LHCN-M2 (cell line): ENCODE results near the gene AMOTL1. TPM values are rescaled to one million over a fixed set of nuclear protein-coding genes. Genes with fewer than 3 reads are reported as not detected.
"Not testable (repeated sequence)": the region's sequence is repeated elsewhere in the genome, so short reads cannot be mapped to it uniquely, and the experiment has no call there.

Source experiments
- DNase-seq: peaks from one replicate; pipeline ENCODE4 v3.0.0-alpha.2; 2012; ENCODE audit warnings: low read depth
- total RNA-seq: library from RNA; depleted of rRNA; stranded (reverse); fragments of >200 nt; gene quantifications from 2 replicates; pipeline ENCODE4 v1.2.3, GENCODE V29; 2014

The AMOTL1 gene
- total RNA-seq, 1 experiment from 2014 or later: 39.8 TPM

DNA sequence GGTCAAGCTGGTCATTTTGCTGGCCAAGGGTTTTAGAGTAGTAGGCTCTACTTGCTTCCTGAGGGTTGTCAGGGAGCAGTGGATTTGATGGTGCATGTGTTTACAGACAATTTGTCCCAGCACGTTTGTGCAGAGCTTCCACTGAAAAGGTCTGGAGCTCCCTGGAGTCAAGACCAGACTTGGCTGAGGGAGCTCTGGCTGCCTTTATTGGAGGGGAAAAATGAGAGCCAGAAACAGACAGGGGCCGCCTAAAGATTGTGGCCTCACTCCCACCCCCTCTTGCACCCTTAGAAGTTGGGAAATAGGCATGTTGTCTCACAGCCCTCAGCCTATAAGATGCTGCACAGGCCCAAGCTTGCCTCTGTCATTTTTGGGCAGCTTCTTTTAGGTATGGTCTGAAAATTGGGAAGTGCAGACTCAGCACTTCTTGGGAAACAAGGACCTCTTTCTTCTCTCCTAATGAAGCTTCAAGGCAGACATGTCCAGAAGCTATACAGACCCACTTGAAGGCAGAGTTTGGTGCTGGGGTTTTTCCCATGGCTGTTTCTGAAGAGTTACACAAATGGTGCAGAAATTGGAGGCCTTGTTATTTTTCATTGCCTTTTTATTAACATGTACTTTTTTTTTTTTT lies 55.1 kb downstream of the AMOTL1 start:
- DNase-seq: no peak

- DNase-seq: no peak
These were observed 56.9 kb downstream of the AMOTL1 start for GRCh38 chr11:94825031-94825430.

- no peak for DNase-seq
These were observed 57.3 kb downstream of the AMOTL1 start for GRCh38 chr11:94825481-94825880.

DNA sequence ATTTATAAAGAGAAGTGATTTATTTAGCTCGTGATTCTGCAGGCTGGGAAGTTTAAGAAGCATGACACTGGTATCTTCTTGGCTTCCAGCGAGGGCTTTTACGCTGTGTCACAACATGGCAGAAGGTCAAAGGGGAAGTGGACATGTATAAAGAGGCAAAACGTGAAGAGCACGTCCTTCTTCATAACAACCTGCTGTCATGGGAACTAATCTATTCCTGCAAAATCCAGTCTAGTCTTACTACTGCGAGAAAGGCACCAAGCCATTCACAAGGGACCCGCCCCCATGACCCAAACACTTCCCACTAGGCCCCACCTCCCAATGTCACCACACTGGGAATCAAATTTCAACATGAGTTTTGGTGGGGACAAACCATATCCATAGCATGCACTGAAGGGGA lies 58.3 kb downstream of the AMOTL1 start:
- no peak for DNase-seq

DNA sequence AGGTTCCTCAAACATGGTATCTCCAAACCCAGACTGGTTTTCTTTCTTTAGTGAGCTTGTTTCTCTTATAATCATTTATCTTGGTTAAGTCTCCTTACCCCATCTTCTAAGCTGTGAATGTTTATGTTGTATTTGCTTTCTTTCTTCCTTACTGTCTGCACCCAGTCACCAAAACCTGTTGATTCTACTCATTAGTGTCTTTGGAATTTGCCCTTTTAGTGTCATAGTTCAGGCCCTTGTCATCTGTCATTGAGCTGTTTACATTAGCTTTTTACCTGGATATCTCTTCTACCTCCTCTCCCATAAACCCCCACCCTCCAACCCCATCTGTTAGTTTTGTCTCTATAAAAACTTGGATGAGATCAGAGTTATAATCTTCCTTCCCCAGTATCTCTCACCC lies 59.9 kb downstream of the AMOTL1 start:
- no peak for DNase-seq

DNA sequence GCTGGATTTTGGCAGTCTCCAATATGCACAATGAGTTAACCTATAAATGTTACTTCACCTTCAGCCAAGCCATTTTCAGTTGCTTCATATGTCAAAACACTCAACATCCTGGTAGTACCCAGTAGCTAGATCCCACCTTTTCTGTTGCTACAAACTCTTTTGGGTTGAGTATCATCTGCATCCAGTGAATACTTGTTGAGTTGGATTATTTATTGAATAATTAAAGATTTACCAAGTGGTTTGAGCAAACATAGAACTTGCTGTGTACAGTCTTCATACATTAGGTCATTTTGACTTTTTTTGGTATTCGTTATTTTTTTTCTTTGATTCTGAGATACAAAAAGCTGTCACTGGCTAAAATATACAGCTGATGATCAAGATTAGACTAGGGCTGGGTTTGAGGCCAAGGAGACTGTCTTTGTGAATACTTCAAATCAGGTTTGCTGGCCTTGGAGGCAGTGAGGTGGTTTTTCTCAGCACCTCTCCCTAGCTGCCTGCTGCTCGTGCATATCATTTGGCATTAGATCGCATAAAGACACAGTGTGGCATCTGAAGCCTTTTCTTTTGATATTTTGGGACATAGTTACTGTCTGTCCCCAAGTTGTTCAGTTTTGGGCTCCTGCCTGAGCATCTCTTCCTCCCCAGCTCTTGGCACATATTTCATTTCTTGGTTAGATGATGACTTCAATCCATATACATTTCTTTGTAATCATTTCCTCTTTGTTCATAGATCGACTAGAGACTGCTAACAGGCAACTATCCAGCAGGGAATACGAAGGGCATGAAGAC lies 62.8 kb downstream of the AMOTL1 start:
- DNase-seq: no peak

DNA sequence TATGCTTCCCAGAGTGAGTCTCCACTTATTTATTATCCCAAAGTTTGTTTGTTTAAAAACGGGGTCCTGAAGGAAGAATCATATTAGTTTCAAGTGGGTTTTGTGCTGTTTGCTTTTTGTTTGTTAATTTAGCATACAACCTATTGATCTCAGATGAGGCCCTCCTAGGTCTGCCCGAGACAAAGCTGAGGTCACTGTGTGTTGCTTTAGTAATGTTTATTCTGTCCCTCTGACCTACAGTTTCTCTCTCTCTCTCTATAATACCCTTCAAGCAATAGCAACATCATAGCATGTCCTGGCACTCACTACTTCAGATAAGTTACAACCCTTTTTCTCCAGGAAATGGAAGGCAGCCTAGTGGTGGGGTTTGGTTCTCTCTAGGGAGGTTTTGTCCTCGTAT lies 63.4 kb downstream of the AMOTL1 start:
- no peak for DNase-seq

GRCh38 chr11:94832604-94833235 lies 64.6 kb downstream of the AMOTL1 start:
- no peak for DNase-seq

DNA sequence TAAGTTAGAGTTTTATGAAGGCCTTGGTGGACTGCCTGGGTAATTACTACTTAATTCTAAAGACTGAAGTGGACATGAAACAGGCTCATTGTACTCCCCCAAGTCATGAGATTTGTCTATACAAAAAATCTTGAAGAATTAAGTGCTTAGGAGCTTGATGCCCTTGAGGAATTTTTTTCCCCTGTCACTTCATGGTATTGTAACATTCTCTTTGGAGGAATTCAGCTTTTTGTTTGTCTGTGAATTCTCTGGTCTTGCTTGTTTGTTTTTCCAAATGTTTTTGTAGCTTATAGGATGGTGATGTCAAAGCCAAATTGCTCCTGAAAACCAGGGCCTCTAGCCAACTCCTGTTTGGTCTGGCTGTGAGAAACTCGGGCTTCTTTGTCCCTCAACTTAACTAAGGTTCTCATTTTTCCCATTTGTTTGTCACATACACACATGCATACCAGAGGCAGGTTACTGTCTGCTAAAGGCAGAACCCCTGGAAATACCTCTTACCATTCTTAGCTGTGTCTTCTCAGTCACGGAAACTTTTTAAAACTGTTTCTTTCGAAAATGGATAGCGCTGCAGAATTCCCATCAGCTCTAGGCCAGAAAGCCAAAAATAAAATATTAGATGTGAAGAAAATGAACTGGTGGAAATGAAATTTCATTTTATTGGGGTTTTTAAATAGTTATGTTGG lies 66.9 kb downstream of the AMOTL1 start:
- DNase-seq: no peak

DNA sequence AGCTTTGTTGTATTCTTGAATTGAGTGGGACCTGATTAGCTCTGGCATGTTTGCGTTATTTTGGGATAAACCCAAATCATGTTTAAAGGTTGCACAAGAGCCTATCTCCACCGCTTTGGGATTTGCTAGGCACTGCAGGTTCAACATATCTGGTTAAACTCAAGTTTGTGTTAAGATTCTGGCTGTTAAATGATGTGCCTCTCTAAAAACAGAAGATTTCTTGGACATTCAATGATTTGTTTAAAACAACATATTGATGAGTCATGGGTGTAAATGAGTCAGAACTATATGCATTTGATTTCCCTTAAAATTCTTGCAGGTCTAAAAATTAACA lies 67.4 kb downstream of the AMOTL1 start:
- no peak for DNase-seq

DNA sequence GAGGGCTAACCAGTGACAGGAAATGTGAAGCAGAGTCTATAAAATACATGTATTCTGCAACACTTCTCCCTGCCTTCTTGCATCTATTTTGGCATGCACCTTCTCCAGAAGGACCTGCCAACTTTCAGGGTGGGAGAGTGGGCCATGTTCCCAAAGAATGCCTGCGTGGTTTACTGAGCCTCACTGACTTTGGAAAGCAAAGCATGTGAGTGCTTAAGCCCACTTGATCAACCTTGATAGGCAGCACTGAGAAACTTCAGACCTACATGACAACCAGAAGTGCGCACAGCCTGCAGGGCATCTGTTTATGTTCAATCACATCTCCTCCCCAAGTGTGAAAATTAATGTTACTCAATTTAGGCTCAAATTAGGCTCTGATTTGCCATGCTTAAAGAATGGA lies 69.2 kb downstream of the AMOTL1 start:
- DNase-seq: no peak

DNA sequence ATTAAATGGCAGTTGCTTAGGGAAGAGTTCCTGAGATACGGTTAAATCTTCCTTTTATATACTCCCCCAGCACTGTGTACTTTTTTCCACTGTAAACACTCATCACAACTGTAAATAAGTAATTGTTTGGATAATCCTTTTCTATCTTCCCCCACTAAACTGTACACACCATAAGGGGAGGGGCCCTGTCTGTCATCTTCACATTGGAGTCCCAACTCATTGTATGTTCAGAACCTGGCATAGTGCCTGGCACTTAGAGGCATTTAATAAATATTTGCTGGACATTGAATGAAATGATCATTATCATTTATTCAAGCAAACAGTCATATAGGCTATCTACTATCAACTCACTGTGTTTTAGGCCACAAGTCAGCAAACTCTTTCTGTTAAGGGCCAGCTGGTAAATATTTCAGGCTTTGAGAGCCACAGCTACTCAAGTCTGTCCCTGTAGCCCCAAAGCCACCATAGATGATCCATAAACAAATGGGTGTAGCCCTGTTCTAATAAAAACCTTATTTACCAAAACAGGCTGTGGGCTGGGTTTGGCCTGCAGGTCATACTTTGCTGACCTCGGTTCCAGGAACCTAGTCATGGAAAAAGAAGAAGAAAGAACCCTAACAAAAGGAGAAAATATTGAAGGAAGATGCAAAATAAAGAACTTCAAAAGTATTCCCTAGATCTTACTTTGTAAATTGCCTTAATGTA lies 70.0 kb downstream of the AMOTL1 start:
- no peak for DNase-seq

DNA sequence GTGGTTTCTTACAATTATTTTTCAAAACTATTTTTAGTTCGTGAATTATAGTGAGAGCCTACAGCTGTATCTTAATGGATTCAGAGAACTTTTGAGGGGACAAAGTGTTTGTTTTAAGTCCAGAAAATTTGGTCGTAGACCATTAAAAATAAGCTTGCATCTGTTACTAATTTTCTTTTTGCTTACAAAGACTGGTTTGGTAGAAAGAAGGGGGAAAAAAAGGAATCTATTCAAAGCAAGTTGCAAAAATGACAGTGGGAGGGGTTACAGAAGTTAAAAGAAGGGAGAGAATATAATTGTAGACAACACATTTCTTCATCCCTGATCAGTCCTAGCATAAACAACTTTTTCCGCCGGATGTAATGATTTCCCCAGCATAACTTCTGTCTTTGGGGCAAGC lies 72.1 kb downstream of the AMOTL1 start:
- DNase-seq: no peak

- no peak for DNase-seq
These were observed 75.9 kb downstream of the AMOTL1 start for GRCh38 chr11:94844031-94844430.

GRCh38 chr11:94845622-94846021 lies 77.5 kb downstream of the AMOTL1 start:
- no peak for DNase-seq

DNA sequence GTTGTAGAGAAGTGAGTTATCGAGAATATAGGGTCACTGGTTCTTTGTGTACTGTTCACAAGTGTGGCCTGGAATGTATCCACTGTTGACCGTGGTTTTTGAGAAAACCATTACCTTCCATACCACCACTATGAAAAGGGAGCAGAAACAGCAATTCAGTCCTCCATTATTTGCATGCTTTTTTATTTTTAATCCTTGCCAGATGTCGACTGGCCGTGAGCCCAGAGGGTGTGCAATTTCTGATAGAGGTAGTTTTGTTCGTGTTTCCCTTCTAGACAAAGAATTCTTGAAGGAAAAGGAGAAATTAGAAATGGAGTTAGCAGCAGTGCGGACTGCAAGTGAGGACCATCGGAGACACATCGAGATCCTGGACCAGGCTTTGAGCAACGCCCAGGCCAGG lies 81.7 kb downstream of the AMOTL1 start:
- no peak for DNase-seq

- no peak for DNase-seq
These were observed 83.9 kb downstream of the AMOTL1 start for GRCh38 chr11:94851864-94852636.

DNA sequence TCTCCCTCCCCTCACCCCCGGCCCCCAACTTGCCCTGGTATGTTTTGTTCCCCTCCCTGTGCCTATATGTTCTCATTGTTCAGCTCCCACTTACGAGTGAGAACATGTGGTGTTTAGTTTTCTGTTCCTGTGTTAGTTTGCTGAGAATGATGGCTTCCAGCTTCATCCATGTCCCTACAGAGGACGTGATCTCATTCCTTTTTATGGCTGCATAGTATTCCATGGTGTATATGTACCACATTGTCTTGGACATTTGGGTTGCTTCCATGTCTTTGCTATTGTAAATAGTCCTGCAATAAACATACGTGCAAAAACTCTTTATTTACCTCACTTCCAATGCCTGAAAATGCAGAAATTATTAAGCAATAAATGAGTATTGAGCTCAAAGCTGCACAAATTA lies 85.1 kb downstream of the AMOTL1 start:
- DNase-seq: not testable (repeated sequence)

GRCh38 chr11:94853836-94854235 lies 85.7 kb downstream of the AMOTL1 start:
- no peak for DNase-seq

- DNase-seq: no peak
These were observed 86.8 kb downstream of the AMOTL1 start for GRCh38 chr11:94854770-94855633.
